ENCODE results near the gene CXorf66.

Gene CXorf66

DNA sequence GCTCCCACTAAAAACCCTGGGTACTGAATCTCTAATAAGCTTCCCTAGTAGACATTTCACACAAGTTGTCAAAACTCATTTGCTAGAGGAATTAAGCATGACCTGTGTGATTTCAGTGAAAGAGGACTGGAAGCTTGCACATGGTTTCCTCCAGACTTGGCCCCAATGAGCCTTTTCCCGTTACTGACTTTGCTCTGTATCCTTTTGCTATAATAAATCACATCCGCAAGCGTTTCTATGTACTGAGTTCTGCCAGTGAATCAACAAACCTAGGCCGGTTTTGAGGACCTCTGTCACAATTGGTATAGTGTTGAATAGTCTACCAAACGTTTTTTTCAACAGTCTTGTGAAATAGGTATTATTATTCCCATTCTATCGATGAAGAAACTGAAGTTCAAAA is 40.6 kb downstream of the CXorf66 start:
- DNase-seq = no peak

DNA sequence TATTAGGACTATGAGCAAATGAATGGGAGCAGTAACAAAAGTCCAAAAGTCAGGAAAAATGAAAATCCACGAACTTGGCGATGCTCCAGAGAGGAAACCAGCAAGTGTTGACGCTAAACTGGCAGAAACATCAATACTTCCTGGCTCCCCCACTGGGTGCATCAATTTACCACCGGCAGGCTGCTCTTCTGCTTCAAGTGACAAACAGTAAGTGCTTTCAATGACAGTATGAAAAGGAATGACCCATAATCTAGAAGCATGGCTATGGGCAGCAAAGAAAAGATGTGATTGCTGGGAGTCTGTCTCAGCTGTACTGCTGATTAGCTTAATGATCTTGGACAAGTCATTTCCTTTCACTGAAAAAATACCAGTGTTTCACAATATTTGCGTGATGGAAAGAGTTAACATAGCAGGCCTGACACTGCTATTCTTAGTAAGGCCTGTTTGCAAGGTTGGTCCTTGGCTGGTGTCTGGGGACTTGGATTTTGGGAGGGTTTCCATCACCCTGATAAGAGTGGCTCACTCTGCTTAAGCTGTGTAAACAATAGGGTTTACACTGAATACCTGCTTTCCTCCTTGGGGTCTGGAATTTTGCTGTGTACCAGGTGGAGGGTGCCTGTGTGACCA is 41.1 kb downstream of the CXorf66 start:
- no peak for DNase-seq

GRCh38 chrX:139921142-139921541 is 44.2 kb downstream of the CXorf66 start:
- DNase-seq = peak; percentile 2

- DNase-seq = peak; percentile 88
Observed at GRCh38 chrX:139920316-139920715, 45.0 kb downstream of the CXorf66 start.

- no peak for DNase-seq
Observed at GRCh38 chrX:139914421-139914820, 50.9 kb downstream of the CXorf66 start.

DNA sequence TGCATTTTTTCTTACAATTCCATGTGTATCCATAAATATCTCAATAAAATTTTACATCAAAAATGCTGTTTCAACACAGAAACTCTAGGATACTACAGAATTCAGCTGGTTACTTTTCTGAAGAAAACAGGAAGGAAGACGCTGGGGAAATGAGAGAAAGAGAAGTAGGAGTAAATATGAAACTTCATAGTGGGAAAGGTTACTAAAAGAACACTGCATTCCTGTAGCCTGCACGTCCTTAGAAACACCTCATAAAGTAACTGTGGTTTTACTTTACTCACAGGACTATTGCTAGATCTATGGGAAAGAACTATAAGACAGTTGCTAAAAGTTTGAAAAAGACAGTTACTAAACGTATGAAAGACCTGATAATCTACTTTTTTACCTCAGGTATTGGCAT is 55.6 kb downstream of the CXorf66 start:
- no peak for DNase-seq

GRCh38 chrX:139907078-139907477 is 58.2 kb downstream of the CXorf66 start:
- DNase-seq = no peak

DNA sequence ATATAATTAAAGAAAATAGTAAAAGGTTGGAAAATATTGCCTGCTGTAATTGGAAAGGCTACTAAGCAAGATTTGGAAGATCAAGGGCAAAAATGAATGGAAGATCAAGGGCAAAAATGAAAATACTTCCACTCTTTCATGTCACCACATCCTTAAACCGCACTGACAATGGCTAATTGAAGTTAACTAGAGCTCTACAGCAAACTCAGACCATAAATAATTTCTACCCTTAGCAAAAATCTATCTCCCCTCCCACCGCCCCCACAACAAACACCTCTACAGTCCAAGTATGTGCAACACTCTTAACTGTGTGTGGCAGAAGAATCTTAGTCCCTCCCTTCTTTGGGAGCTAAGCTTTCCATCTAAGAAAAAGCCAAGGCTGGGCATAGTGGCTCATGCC is 59.6 kb downstream of the CXorf66 start:
- DNase-seq = no peak
